Fibroblast of lung (primary cell): ENCODE results near the gene KCNG2. TPM values are rescaled to one million over a fixed set of nuclear protein-coding genes. Genes with fewer than 3 reads are reported as not detected.
A peak's percentile ranks its signal among the peaks of the same experiment; 100 is the strongest.

Source experiments
- DNase-seq, 2 donors: peaks; one replicate each; pipeline versions ENCODE4 v3.0.0 to v3.0.0-alpha.2; 2010; ENCODE audit warnings: low read depth in 2 of 2
- H2AFZ ChIP-seq: 2 replicates; pipeline ENCODE4 v1.5.1; 2012; ENCODE audit warnings: low read length, control low read depth, inconsistent platforms
- H3K27ac ChIP-seq: 2 replicates; pipeline ENCODE4 v1.5.1; 2011; ENCODE audit warnings: low read length, control low read depth; ENCODE audit not compliant: insufficient read depth
- H3K27me3 ChIP-seq: 2 replicates; pipeline ENCODE4 v1.5.1; 2011; ENCODE audit warnings: mild to moderate bottlenecking, low read length; ENCODE audit not compliant: control insufficient read depth, insufficient read depth
- H3K36me3 ChIP-seq: 2 replicates; pipeline ENCODE4 v1.5.1; 2011; ENCODE audit warnings: low read length; ENCODE audit not compliant: control insufficient read depth, insufficient read depth
- H3K4me1 ChIP-seq: 2 replicates; pipeline ENCODE4 v1.5.1; 2011; ENCODE audit warnings: low read length; ENCODE audit not compliant: control insufficient read depth, insufficient read depth; ENCODE audit errors: extremely low read depth
- H3K4me2 ChIP-seq: 2 replicates; pipeline ENCODE4 v1.5.1; 2011; ENCODE audit warnings: low read length, control low read depth; ENCODE audit not compliant: insufficient read depth; ENCODE audit errors: extremely low read depth
- H3K4me3 ChIP-seq, 4 experiments: fragments of 200-600 bp in 1 of 4; sonication (generic) in 1 of 4; replicated peaks in 1 of 4; 2 replicates each; pipeline ENCODE4 v1.5.1; 2011 to 2016; ENCODE audit warnings: low read length in 4 of 4, low read depth in 3 of 4, mild to moderate bottlenecking in 3 of 4, control low read depth in 2 of 4, inconsistent platforms in 1 of 4, mixed read lengths in 1 of 4; ENCODE audit not compliant: insufficient read depth in 1 of 4; ENCODE audit errors: control extremely low read depth in 1 of 4
- H3K79me2 ChIP-seq: 2 replicates; pipeline ENCODE4 v1.5.1; 2012; ENCODE audit warnings: mild to moderate bottlenecking, low read length, inconsistent platforms; ENCODE audit not compliant: control insufficient read depth, insufficient read depth
- H3K9ac ChIP-seq: 2 replicates; pipeline ENCODE4 v1.5.1; 2011; ENCODE audit warnings: mild to moderate bottlenecking, low read length, control low read depth; ENCODE audit not compliant: insufficient read depth
- H3K9me3 ChIP-seq: 2 replicates; pipeline ENCODE4 v1.5.1; 2012; ENCODE audit warnings: low read depth, low read length; ENCODE audit not compliant: control insufficient read depth, insufficient read depth
- H4K20me1 ChIP-seq: 2 replicates; pipeline ENCODE4 v1.5.1; 2011; ENCODE audit warnings: low read length; ENCODE audit not compliant: control insufficient read depth, insufficient read depth; ENCODE audit errors: extremely low read depth
- EZH2 ChIP-seq: IDR thresholded peaks from 2 replicates; pipeline ENCODE4 v1.5.1; 2012; ENCODE audit warnings: low read length, control low read depth, mild to moderate bottlenecking; ENCODE audit errors: missing control alignments
- polyA plus RNA-seq, 2 donors: library from polyadenylated mRNA; depleted of rRNA in 1 of 2; stranded (reverse) in 1 of 2; unstranded in 1 of 2; fragments of >200 nt; gene quantifications; 2 replicates each; pipeline ENCODE4 v1.2.1, GENCODE V29; 2011 to 2012; ENCODE audit warnings: missing spikeins in 1 of 2
- total RNA-seq: library from RNA; depleted of rRNA; stranded (reverse); fragments of >200 nt; gene quantifications from 2 replicates; pipeline ENCODE4 v1.2.1, GENCODE V29; 2014
- TF ChIP-seq, protein P1 (sequence below), 2 donors: IDR thresholded peaks in 1 of 2; conservative IDR thresholded peaks in 1 of 2; 1 replicate in 1 of 2; 2 replicates in 1 of 2; pipeline ENCODE4 v1.5.1; 2011 to 2012; ENCODE audit warnings: low read length in 2 of 2, control low read depth in 1 of 2, inconsistent platforms in 1 of 2, low read depth in 1 of 2, mild to moderate bottlenecking in 1 of 2

KCNG2 gene
- total and polyA plus RNA-seq, 2 donors (not counting 1 experiment from before 2014, with no cell fraction given) = 0.42 to 10.1 TPM

GRCh38 chr18:79796531-79797405, 970 bp upstream of the KCNG2 start:
- Histone ChIP-seq H3K27me3 (peaks cover 28% of the 10 kb centered on the region), H3K4me3 (peak overlapping the region in 1 of 4 experiments; percentile 55), H3K79me2 (no peaks in the 10 kb centered on the region), H3K27ac (no peak overlapping the region), H3K4me2 (no peak overlapping the region), H3K4me1 (peaks cover 20% of the 10 kb centered on the region), H3K9ac (no peak overlapping the region), H4K20me1 (no peaks in the 10 kb centered on the region), H3K9me3 (no peaks in the 10 kb centered on the region), H3K36me3 (no peaks in the 10 kb centered on the region), H2AFZ (no peak overlapping the region)
- TF ChIP-seq, protein P1, sequence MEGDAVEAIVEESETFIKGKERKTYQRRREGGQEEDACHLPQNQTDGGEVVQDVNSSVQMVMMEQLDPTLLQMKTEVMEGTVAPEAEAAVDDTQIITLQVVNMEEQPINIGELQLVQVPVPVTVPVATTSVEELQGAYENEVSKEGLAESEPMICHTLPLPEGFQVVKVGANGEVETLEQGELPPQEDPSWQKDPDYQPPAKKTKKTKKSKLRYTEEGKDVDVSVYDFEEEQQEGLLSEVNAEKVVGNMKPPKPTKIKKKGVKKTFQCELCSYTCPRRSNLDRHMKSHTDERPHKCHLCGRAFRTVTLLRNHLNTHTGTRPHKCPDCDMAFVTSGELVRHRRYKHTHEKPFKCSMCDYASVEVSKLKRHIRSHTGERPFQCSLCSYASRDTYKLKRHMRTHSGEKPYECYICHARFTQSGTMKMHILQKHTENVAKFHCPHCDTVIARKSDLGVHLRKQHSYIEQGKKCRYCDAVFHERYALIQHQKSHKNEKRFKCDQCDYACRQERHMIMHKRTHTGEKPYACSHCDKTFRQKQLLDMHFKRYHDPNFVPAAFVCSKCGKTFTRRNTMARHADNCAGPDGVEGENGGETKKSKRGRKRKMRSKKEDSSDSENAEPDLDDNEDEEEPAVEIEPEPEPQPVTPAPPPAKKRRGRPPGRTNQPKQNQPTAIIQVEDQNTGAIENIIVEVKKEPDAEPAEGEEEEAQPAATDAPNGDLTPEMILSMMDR (conservative IDR thresholded peaks at IDR 0.05 in 1 of 2, IDR thresholded peaks at IDR 0.05 in 1 of 2; ENCODE audit: low read depth in 1 of 2, low read length in 2 of 2) = no peak
- no peak for TF ChIP-seq EZH2
- peak in 1 of 2 donors; percentile 34 for DNase-seq

DNA sequence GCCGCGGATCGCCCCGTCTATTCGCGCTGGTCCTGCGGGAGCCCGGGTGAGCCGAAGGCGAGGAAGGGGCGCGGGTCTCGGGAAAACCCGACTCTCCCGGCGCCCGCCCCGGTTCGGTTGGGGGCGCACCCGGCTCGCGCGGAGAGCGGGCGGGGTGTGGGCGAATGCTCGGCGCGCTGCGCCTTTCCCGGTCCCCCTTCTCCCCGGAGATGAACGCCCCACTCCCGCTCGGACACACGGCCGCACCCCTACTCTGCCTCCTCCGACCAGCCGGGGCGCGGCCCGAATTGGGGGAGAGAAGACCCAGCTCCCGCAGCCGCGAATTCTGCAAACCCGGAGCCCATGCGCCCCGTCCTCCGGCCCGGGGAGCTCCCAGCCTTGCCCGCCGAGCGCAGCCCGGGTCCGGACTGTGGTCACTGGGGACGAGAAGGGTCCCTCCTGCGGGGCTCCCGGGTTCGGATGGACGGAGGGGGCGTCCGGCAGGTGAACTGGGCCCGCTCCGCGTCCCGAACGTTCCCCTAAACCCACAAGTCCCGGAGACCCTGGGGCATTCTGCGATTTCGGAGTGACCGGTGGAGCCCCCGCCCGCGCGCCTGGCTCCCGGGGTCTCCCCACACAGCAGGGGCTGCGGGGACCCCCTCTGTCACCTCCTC, 734 bp downstream of the KCNG2 start:
- peak overlapping the region; percentile 30 to 55 (median 32) for H3K4me3 ChIP-seq
- no peaks in the 10 kb centered on the region for H4K20me1 ChIP-seq
- peaks cover 13% of the 10 kb centered on the region for H3K4me1 ChIP-seq
- H3K4me2 ChIP-seq = peak overlapping the region; percentile 25
- no peaks in the 10 kb centered on the region for H3K36me3 ChIP-seq
- no peak overlapping the region for H2AFZ ChIP-seq
- H3K27me3 ChIP-seq = peaks cover 28% of the 10 kb centered on the region
- no peak for DNase-seq
- no peaks in the 10 kb centered on the region for H3K9me3 ChIP-seq
- H3K79me2 ChIP-seq = no peaks in the 10 kb centered on the region
- no peak overlapping the region for H3K27ac ChIP-seq
- H3K9ac ChIP-seq = peak overlapping the region; percentile 42
- TF ChIP-seq EZH2 = peak; percentile 92
- TF ChIP-seq, protein P1 (conservative IDR thresholded peaks at IDR 0.05 in 1 of 2, IDR thresholded peaks at IDR 0.05 in 1 of 2; ENCODE audit: low read depth in 1 of 2, low read length in 2 of 2) = no peak

GRCh38 chr18:79798999-79799370, 1.2 kb downstream of the KCNG2 start:
- DNase-seq = peak in 1 of 2 donors; percentile 24
- no peaks in the 10 kb centered on the region for H4K20me1 ChIP-seq

More at GRCh38 chr18:79798999-79799370, 1.2 kb downstream of the KCNG2 start:
- Histone ChIP-seq H3K4me2 (no peak overlapping the region), H3K27me3 (peaks cover 28% of the 10 kb centered on the region), H2AFZ (no peak overlapping the region), H3K4me3 (peak overlapping the region; percentile 30 to 55 (median 32)), H3K36me3 (no peaks in the 10 kb centered on the region), H3K4me1 (peaks cover 13% of the 10 kb centered on the region), H3K79me2 (no peaks in the 10 kb centered on the region), H3K27ac (no peak overlapping the region), H3K9ac (peak overlapping the region; percentile 42), H3K9me3 (no peaks in the 10 kb centered on the region)
- peak; percentile 38 for TF ChIP-seq EZH2
- TF ChIP-seq, protein P1 (conservative IDR thresholded peaks at IDR 0.05 in 1 of 2, IDR thresholded peaks at IDR 0.05 in 1 of 2; ENCODE audit: low read depth in 1 of 2, low read length in 2 of 2) = no peak
